Activated CD4-positive, alpha-beta memory T cell treated with anti-CD3 and anti-CD28 coated beads for 36 hours (primary cell): Measurements from ENCODE around the gene LUC7L3. TPM values are rescaled to one million over a fixed set of nuclear protein-coding genes. Genes with fewer than 3 reads are reported as not detected.

Experiments
- CTCF ChIA-PET: fragments of 350-600 bp; sonication (Branson Sonifier 250); formaldehyde crosslinking; loops from one replicate; lab custom pipeline; 2021; ENCODE audit warnings: antibody characterized with exemption, inconsistent platforms; lab: Charles Lee
- POLR2A ChIA-PET: fragments of 350-600 bp; sonication (Branson Sonifier 250); formaldehyde crosslinking; loops from one replicate; lab custom pipeline; 2021; ENCODE audit warnings: antibody characterized with exemption; lab: Charles Lee
- DNase-seq: peaks from one replicate; pipeline ENCODE4 v3.0.0-alpha.2; 2020
- H3K27ac Mint-ChIP-seq: one replicate; pipeline ENCODE4 v1.8.0; 2021; ENCODE audit warnings: mixed read lengths
- H3K27me3 Mint-ChIP-seq: one replicate; pipeline ENCODE4 v1.8.0; 2021; ENCODE audit warnings: mixed read lengths
- H3K36me3 Mint-ChIP-seq: one replicate; pipeline ENCODE4 v1.8.0; 2021; ENCODE audit warnings: mixed read lengths
- H3K4me1 Mint-ChIP-seq: one replicate; pipeline ENCODE4 v1.8.0; 2021; ENCODE audit warnings: low read depth, mixed read lengths
- H3K4me3 Mint-ChIP-seq: one replicate; pipeline ENCODE4 v1.8.0; 2021; ENCODE audit warnings: mild to moderate bottlenecking, mixed read lengths
- H3K9me3 Mint-ChIP-seq: one replicate; pipeline ENCODE4 v1.8.0; 2021; ENCODE audit warnings: mixed read lengths
- intact Hi-C: fragments of 100-400 bp; cut with micrococcal nuclease; formaldehyde crosslinking; loops from one replicate; pipeline ENCODE4 v1.15.1; 2023
- total RNA-seq, 2 experiments: library from RNA; stranded (reverse); gene quantifications; one replicate each; pipeline ENCODE4 v1.2.3, GENCODE V29; 2021

Gene LUC7L3
- total RNA-seq, 2 experiments from 2014 or later: 120 to 137 TPM

DNA sequence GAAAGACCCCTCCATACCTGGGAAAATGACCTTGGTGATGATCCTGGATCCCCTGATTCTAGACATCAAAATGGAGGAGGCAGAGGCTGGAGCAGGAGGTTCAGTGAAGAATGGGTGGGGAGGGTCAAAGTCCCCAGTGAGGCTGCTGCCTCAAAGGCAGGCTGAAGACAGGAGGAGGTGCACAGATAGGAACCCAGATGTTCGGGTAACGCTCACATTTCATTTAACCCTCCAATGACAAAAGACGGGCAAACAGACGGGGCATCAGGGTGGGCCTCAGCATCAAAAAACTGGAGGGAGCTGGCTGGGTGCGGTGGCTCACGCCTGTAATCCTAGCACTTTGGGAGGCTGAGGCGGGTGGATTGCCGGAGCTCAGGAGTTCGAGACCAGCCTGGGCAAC is 48.0 kb downstream of the LUC7L3 start, which contains the start of gene ANKRD40CL:
TSS of gene ANKRD40CL (minus strand) at position 73 of the 400 bp plus-strand sequence. CDS start 605 bp downstream, outside the sequence.
- ChIA-PET POLR2A (no interaction called here), CTCF (interaction anchor here (0.9 to 1.4 kb wide), 2 partner anchors 12 to 15 kb away, joined by 3 to 4 read pairs; no protein-coding TSS in a partner anchor)
- Mint-ChIP-seq H3K27ac (no peak within 1 kb of the TSS), H3K27me3 (peaks cover 14% of the 10 kb centered on the region), H3K4me1 (peaks cover 2% of the 10 kb centered on the region), H3K36me3 (no peaks in the 10 kb centered on the region), H3K9me3 (no peaks in the 10 kb centered on the region), H3K4me3 (no peak within 1 kb of the TSS)
- intact Hi-C loops: no loop called here
- no peak for DNase-seq

- intact Hi-C loops: no loop called here
- Mint-ChIP-seq H3K27ac (no peak overlapping the region), H3K36me3 (no peaks in the 10 kb centered on the region), H3K4me1 (peaks cover under 1% of the 10 kb centered on the region), H3K4me3 (no peak overlapping the region), H3K27me3 (peaks cover 13% of the 10 kb centered on the region), H3K9me3 (no peaks in the 10 kb centered on the region)
- POLR2A ChIA-PET: no interaction called here
- DNase-seq: no peak
- CTCF ChIA-PET: interaction anchor here (0.9 to 1.4 kb wide), 2 partner anchors 11 to 15 kb away, joined by 3 to 4 read pairs; no protein-coding TSS in a partner anchor
These were observed 49.0 kb downstream of the LUC7L3 start for GRCh38 chr17:50768346-50768761.

GRCh38 chr17:50769884-50770283 is 50.5 kb downstream of the LUC7L3 start:
- POLR2A ChIA-PET: no interaction called here
- no peaks in the 10 kb centered on the region for H3K4me1 Mint-ChIP-seq
- H3K36me3 Mint-ChIP-seq: no peaks in the 10 kb centered on the region
- CTCF ChIA-PET: interaction anchor here (0.7 kb wide), 1 partner anchor 10 kb away, joined by 3 read pairs; no protein-coding TSS in a partner anchor
- no peak for DNase-seq
- peaks cover 10% of the 10 kb centered on the region for H3K27me3 Mint-ChIP-seq
- intact Hi-C loops: no loop called here
- H3K9me3 Mint-ChIP-seq: no peaks in the 10 kb centered on the region
- H3K27ac Mint-ChIP-seq: no peak overlapping the region
- H3K4me3 Mint-ChIP-seq: no peak overlapping the region

DNA sequence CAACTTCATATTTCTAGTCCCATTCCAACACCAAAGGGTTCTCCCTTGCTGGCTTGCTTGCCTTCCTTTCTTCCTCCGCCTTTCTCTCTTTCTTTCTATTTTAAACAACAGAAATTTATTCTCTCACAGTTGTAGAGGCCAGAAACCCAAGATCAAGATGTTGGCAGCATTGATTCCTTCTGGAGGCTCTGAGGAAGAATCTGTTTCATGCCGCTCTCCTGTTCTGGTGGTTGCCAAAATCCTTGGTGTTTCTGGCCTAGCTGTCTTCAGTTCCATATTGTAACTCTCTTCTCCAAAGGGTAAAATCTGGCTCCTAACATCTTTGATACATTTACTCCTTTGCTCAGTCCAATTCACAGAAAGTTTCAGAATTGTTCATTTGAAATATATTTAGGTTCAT is 50.9 kb downstream of the LUC7L3 start:
- H3K36me3 Mint-ChIP-seq: no peaks in the 10 kb centered on the region
- CTCF ChIA-PET: no interaction called here
- H3K4me3 Mint-ChIP-seq: no peak overlapping the region

DNA sequence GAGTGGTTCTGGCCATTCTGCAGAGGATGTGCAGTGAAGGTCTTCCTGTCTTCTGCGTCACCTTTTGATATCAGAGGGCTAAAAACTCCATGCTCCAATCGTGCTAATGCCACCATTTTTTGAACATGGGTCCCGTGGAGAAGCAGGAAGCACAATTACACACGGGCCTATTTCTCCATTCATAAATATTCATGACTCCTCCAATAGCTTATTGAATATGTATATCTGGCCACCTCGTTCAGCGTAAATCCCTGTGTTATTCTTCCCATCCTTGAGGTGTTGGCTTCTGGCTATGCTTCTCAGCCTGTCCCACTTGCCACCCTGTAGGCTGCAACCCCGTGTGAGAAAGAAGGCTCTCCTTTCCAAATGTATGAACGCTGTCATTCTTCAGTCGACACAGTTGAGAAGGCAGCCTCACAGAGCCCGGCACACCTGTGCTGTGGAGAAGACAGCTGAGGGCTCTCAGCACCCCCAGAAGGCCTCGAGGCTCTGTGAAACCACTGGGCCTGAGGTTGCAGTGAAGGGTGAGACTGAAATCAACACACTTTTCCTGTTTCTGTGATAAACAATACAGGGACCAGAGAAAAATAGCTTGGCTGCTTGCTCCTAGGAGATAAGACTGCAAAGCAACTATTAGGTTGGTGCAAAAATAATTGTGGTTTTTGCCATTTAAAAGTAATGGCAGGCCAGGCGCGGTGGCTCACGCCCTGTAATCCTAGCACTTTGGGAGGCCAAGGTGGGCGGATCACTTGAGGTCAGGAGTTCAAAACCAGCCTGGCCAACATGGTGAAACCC is 52.8 kb downstream of the LUC7L3 start:
- H3K36me3 Mint-ChIP-seq: no peaks in the 10 kb centered on the region
- H3K4me3 Mint-ChIP-seq: no peak overlapping the region
- DNase-seq: no peak
- ChIA-PET CTCF (interaction anchor here (1.1 to 1.7 kb wide), 2 partner anchors 8 to 11 kb away, joined by 3 to 9 read pairs; no protein-coding TSS in a partner anchor), POLR2A (no interaction called here)
- intact Hi-C loops: no loop called here
- no peaks in the 10 kb centered on the region for H3K4me1 Mint-ChIP-seq
- peaks cover 4% of the 10 kb centered on the region for H3K27me3 Mint-ChIP-seq
- H3K9me3 Mint-ChIP-seq: no peaks in the 10 kb centered on the region
- H3K27ac Mint-ChIP-seq: no peak overlapping the region

More for the DNA sequence above, 50.9 kb downstream of the LUC7L3 start:
- Mint-ChIP-seq H3K27me3 (peaks cover 10% of the 10 kb centered on the region), H3K4me1 (no peaks in the 10 kb centered on the region), H3K9me3 (no peaks in the 10 kb centered on the region), H3K27ac (no peak overlapping the region)
- POLR2A ChIA-PET: no interaction called here
- intact Hi-C loops: no loop called here
- no peak for DNase-seq

GRCh38 chr17:50774225-50774803 is 54.9 kb downstream of the LUC7L3 start:
- Mint-ChIP-seq H3K27ac (no peak overlapping the region), H3K4me1 (peaks cover 3% of the 10 kb centered on the region), H3K36me3 (no peaks in the 10 kb centered on the region), H3K9me3 (no peaks in the 10 kb centered on the region), H3K27me3 (peaks cover 1% of the 10 kb centered on the region), H3K4me3 (no peak overlapping the region)
- no peak for DNase-seq
- intact Hi-C loops: no loop called here
- ChIA-PET POLR2A (no interaction called here), CTCF (no interaction called here)

DNA sequence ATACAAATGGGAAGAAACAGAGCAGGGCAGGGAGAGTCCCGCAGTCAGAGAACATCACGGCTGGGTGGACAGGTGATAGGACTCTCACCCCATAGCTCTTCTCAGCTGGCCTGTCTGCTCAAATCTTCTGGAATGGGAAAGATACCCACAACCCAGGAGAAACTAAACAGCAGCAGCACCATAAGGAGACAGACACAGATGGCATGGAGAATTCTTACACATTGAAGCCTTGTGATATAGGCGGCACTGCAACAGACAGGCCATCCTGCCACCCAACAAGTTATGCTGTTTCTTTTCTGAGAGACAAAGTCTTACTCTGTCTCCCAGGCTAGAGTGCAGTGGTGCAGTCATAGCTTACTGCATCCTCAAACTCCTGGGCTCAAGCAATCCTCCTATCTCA is 56.5 kb downstream of the LUC7L3 start:
- intact Hi-C loops: no loop called here
- H3K4me3 Mint-ChIP-seq: no peak overlapping the region
- POLR2A ChIA-PET: no interaction called here
- DNase-seq: no peak
- peaks cover 1% of the 10 kb centered on the region for H3K27me3 Mint-ChIP-seq
- no peaks in the 10 kb centered on the region for H3K36me3 Mint-ChIP-seq
- no peak overlapping the region for H3K27ac Mint-ChIP-seq
- H3K4me1 Mint-ChIP-seq: peaks cover 12% of the 10 kb centered on the region
- H3K9me3 Mint-ChIP-seq: no peaks in the 10 kb centered on the region
- CTCF ChIA-PET: no interaction called here

GRCh38 chr17:50778471-50778870 is 59.1 kb downstream of the LUC7L3 start:
- Mint-ChIP-seq H3K9me3 (no peaks in the 10 kb centered on the region), H3K27ac (no peak overlapping the region), H3K27me3 (peaks cover 3% of the 10 kb centered on the region), H3K4me1 (peaks cover 22% of the 10 kb centered on the region), H3K4me3 (no peak overlapping the region), H3K36me3 (no peaks in the 10 kb centered on the region)
- no peak for DNase-seq
- POLR2A ChIA-PET: no interaction called here
- intact Hi-C loops: no loop called here
- CTCF ChIA-PET: no interaction called here

- DNase-seq: no peak
- Mint-ChIP-seq H3K27ac (no peak overlapping the region), H3K9me3 (no peaks in the 10 kb centered on the region), H3K36me3 (no peaks in the 10 kb centered on the region), H3K27me3 (peaks cover 3% of the 10 kb centered on the region), H3K4me3 (no peak overlapping the region), H3K4me1 (peaks cover 22% of the 10 kb centered on the region)
- ChIA-PET CTCF (interaction anchor here (1.2 to 1.5 kb wide), 3 partner anchors 11 to 183 kb away, joined by 3 to 8 read pairs (median 3); partner anchors contain the start of gene ANKRD40CL), POLR2A (no interaction called here)
- intact Hi-C loops: no loop called here
These were observed 59.6 kb downstream of the LUC7L3 start for GRCh38 chr17:50778988-50779387.

DNA sequence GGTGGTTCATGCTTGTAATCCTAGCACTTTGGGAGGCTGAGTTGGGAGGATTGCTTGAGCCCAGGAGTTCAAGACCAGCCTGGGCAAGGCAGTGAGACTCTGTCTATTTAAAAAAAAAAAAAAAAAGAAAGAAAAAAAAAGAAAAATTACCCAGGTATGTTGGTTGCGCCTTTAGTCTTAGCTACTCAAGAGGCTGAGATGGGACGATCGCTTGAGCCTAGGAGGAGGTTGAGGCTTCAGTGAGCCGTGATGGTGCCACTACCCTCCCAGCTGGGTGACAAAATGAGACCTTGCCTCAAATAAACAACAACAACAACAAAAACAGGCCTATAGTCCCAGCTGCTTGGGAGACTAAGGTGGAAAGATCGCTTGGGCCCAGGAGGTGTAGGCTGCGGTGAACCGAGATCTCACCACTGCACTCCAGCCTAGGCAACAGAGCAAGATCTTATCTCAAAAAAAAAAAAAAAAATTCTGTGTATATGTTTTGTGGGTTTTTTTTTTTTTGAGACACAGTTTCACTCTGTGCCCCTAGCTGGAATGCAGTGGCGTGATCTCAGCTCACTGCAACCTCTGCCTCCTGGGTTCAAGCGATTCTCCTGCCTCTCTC is 60.4 kb downstream of the LUC7L3 start:
- DNase-seq: peak; percentile 54
- Mint-ChIP-seq H3K27ac (no peak overlapping the region), H3K4me3 (no peak overlapping the region), H3K9me3 (no peaks in the 10 kb centered on the region), H3K27me3 (peaks cover 3% of the 10 kb centered on the region), H3K4me1 (peaks cover 22% of the 10 kb centered on the region), H3K36me3 (no peaks in the 10 kb centered on the region)
- intact Hi-C loops: no loop called here
- ChIA-PET POLR2A (interaction anchor here (0.6 to 0.8 kb wide), 2 partner anchors 87 to 176 kb away, joined by 3 read pairs; no protein-coding TSS in a partner anchor), CTCF (interaction anchor here (0.6 to 1.5 kb wide), 8 partner anchors 10 to 182 kb away, joined by 3 to 8 read pairs (median 3); partner anchors contain the start of gene ANKRD40CL)

GRCh38 chr17:50781167-50781566 is 61.8 kb downstream of the LUC7L3 start:
- Mint-ChIP-seq H3K4me3 (peak overlapping the region; percentile 53), H3K9me3 (no peaks in the 10 kb centered on the region), H3K36me3 (no peaks in the 10 kb centered on the region), H3K27ac (no peak overlapping the region), H3K27me3 (peaks cover 3% of the 10 kb centered on the region), H3K4me1 (peaks cover 22% of the 10 kb centered on the region)
- CTCF ChIA-PET: interaction anchor here (5.6 kb wide), 1 partner anchor 174 kb away, joined by 51 read pairs; no protein-coding TSS in a partner anchor
- POLR2A ChIA-PET: no interaction called here
- no peak for DNase-seq
- intact Hi-C loops: no loop called here
